Central memory CD4-positive, alpha-beta T cell (primary cell): ENCODE data around the gene ORM2.
"Not testable (repeated sequence)": the region's sequence is repeated elsewhere in the genome, so short reads cannot be mapped to it uniquely, and the experiment has no call there.

Experiments used
- DNase-seq: peaks from one replicate; pipeline ENCODE4 v3.0.0; 2022
- total RNA-seq, 3 experiments: gene quantifications; one replicate each; lab custom pipeline; 2026; lab: John Stamatoyannopoulos, UW

ORM2 gene
- 0 reads per million in 3 experiments for total RNA-seq

GRCh38 chr9:114329625-114330022 lies at the start of gene ORM2:
ORM2 (plus strand) TSS chr9:114329869; CDS start chr9:114329905, 36 bp downstream.
- not testable (repeated sequence) for DNase-seq

DNA sequence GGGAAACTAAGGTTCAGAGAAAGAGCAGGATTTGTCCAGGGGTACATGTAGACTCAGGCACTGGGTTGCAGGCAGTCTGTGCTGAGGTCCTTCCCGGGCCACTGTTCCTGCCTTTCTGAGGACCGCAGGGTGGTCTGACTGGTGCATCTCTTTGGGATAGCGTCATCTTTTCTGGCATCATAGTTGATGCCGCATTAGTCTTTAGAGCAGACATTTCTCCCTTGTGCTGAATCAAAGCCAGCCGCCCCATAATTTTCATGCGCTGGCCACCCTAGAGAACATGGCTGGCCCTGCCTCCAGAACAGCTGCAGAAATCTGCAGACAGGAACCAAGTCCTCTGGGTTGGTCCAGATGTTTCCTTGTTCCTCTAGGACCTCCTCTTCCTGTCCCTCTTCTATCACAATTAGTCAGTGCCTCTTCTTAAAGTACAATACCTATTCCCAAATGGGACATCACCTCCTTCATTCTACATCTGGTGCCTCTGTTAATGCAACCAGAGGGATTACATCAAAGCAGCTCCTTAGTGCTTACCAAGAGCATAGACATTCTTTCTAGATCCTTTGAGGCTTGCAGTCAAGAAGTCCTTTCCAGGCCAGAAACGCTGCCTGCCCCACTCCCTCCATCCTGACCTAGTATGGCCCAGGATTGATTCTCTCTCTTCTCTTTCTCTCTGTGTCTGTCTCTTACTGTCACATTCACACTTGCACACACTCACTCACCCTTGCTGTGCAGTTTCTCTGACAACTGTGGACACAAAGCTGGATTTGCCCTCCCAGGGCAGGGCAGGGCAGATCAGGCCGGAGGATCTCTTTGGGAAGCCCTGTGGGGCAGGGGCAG lies 48.8 kb upstream of the ORM2 start:
- DNase-seq = no peak

DNA sequence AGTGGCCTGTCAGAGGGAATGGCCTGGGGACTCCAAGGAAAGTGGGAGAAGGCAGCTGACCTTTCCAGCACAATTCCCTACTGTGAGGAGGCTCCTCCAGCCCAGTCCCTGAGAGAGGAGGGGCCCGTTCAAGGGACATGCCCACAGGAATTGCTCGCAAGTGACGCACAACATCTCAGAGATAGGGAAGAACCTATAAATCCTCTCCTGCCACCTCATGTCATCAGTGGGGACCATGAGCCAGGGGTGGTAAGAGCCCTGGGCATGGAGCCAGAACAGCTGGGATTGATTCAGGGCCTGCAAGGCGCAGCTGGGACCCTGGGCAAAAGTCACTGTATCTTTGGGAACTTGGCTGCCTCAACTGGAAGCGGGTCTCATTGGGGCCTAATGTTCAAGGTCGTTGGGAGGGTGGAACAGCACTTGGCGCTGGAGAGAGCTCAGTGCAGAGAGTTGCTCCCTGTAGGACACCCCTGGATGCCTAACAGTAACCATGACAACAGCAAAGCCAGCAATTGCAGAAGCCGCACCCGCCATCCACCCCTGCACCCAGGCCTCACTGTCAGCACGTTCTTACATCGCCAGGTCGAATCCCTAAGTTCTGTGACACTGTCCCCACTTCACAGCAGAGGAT lies 48.1 kb upstream of the ORM2 start:
- DNase-seq = no peak

GRCh38 chr9:114282104-114282485 lies 47.6 kb upstream of the ORM2 start:
- no peak for DNase-seq

- no peak for DNase-seq
These were observed 47.2 kb upstream of the ORM2 start for GRCh38 chr9:114282507-114282906.

DNA sequence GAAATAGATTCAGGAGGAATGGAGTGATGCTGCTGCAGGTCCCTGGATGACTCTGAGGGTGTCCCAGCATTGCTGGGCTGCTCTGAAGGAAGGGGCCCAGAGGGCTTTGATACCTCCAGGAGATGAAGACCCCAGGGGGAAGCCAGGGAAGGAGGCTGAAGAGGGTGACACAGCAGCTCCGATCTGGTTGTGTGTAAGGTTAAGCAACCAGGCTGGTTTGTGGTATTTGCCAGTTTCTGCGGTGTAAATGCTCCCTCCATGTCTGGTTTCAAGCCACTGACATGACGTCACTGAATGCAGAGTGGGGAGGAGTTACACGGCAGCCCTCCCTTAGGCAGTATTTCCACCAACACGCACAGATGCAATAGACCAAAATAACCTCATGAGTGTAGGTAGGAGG lies 46.7 kb upstream of the ORM2 start:
- DNase-seq = no peak

GRCh38 chr9:114283551-114284111 lies 46.0 kb upstream of the ORM2 start:
- no peak for DNase-seq

DNA sequence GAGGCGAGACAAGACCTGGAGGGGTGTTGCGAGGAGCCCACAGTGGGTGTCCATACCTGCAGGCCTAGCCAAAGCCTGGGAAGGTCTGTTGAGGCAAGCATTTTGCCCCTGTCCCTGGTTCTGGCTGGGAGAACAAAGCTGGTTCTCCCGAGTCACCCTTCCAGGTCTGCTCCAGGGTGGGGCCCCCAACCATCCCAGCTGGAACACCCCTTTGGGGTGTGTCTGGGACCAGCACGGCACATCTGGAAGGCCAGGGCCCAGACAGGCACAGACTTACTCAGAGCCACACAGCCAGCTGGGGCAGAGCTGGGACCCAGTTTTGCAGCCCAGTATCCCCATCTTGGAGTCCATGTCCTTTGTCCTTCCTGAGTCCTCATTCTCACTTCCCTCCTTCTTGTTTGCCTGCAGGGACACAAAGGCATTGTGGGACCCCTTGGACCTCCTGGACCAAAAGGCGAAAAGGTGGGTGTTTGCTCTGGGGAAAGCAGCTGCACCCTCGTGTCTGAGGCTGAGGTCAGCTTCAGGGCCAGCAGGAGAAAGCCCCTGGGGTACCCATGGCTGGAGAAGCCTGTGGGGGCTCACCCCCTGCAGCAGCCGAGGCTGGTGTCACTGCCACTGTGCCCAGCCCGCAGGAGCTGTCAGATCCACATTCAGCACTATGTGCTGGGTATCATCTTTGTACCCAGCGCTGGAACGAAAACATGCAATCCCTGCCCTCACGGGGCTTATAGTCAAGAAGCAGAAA lies 45.2 kb upstream of the ORM2 start:
- DNase-seq = no peak

GRCh38 chr9:114285166-114285867 lies 44.4 kb upstream of the ORM2 start:
- no peak for DNase-seq

- no peak for DNase-seq
These were observed 43.5 kb upstream of the ORM2 start for GRCh38 chr9:114286146-114286679.

DNA sequence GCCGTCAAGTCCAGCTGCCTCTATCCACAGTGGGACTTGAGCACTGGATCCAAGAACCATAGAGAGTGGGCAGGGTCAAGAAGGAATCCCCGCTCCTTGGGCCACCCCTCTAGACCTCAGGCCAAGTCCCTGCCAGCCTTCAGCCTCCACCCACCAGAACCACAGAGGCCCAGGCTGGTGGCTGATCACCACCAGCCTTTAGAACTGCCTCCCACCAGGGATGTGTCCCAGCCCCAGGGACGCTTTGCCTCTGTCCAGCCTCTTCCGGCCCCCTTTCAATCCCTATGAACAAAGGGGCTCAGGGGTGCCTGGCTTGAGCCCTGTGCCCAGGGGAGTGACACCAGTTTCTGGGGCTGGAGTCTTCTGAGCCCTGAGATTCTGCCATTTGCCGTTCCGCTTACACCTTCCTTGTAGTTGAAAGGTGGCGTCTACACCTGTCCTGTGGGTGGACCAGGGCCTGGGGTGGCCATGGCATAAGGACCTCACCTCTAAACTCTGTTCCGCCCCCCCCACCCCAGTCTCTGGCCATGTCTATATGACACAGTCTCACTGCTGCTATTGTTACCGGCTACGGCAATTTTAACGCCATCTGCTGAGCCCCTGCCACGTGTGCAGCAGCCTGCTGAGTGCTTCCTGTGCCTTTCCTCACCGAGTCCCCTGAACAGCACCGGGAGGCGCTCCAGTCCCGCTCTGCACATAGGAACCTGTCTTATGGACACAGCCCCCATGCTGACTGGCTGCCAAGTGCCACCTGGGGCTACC lies 42.5 kb upstream of the ORM2 start:
- DNase-seq = no peak

DNA sequence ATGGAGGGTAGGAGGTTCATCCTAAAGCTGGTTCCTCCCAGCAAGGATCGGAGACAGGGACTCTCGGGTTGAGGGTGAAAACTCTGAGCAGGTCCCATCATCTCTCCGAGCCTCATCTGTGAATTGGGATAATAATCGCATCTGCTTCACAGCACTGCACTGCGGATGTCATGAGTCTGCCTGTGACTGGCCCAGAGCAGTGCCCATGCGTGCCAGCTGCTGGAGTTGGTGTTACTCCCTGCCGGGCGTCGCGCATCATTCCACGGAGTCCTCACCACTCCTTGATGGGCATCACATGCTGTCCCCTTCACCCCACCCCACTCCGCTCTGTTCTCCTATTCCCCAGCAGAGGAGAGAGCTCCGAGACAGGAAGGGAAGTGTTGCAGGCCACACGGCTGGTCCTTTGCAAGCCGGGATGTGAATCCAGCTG lies 41.9 kb upstream of the ORM2 start:
- no peak for DNase-seq

GRCh38 chr9:114288193-114289091 lies 41.2 kb upstream of the ORM2 start:
- DNase-seq = no peak

GRCh38 chr9:114289106-114289505 lies 40.6 kb upstream of the ORM2 start:
- no peak for DNase-seq

- DNase-seq = no peak
These were observed 39.8 kb upstream of the ORM2 start for GRCh38 chr9:114289571-114290481.

DNA sequence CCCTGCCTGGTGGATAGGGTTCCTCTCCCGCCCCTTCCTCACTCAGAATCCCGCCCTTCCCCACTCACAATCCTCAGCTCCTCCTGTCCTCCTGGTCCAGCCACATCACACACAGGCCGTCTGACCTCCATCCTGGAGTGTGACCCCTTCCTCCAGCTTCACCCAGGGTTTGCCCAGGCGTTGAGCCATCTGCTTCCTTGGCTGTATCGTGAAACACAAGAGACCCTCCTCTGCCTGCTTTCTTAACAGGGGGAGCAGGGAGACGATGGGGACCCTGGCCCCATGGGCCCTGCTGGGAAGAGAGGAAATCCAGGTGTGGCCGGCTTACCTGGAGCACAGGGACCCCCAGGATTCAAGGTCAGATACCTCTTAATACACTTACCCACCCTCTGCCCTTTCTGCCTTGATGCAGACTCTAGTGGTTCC lies 39.1 kb upstream of the ORM2 start:
- DNase-seq = no peak

DNA sequence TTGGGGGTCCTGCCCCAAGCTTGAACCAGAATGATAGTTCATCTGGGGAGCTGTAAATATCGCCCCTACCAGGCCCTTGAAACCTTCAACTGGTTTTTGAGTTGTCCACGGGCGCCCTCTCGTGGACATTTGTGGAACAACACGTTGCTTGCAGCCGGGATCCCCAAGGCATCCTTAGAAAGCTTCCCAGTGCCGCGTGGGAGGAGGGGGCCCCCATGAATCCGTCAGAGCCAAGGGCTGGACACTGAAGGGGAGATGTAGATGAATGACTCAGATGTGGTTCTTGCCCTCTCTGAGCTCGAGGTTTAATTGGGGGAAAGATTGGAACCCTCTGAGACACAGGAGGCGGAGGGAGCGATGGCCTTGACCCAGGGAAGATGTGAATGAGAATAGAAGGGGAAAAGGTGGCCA lies 38.6 kb upstream of the ORM2 start:
- peak; percentile 46 for DNase-seq

DNA sequence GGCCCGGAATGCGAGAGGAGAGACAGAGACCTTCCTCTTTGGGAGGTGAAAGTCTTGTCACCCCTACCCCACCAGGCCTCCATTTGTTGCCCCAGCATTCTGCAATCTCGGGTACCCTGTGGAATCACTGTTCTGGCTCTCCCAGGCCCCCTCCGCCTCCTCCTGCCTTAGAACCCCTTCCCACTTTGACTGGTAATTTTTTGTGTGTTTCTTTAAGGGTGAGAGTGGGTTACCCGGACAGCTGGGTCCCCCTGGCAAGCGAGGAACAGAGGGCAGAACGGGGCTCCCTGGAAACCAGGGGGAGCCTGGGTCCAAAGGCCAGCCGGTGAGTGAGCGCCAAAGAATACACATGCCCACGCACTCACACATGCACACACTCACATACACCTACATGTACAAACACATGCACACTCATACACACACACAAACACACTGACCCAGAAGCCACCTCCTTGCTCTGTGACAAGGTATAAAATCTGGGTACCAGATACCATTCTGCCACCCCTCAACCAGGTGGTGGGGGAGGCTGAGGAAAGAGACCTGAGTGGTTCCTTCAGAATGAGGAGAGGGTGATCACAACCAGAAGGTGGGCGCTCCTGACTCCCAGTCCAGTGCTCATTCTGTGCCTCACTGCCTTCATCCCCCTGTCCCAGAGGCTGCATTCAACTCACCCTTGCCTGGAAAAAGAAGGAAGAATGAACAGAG lies 37.6 kb upstream of the ORM2 start:
- DNase-seq = no peak

- no peak for DNase-seq
These were observed 35.0 kb upstream of the ORM2 start for GRCh38 chr9:114294664-114295063.
